IMR-90 (cell line): ENCODE measurements around the gene AGBL1. TPM values are rescaled to one million over a fixed set of nuclear protein-coding genes. Genes with fewer than 3 reads are reported as not detected.

Experiments
- ATAC-seq: fragments of 200-7000 bp; cut with Tn5 transposase; 2 replicates; pipeline ENCODE4 v1.9.1; 2020; ENCODE audit warnings: low read depth, mild to moderate bottlenecking, moderate library complexity
- BruUV-seq: library from RNA; stranded (reverse); fragments of 400-500 nt; replicated peaks from 2 replicates; lab custom pipeline; 2021; lab: Mats Ljungman, UMichigan
- CTCF ChIA-PET: fragments of 300-600 bp; formaldehyde crosslinking; extraction: SDS; loops from one replicate; lab custom pipeline; 2021; ENCODE audit warnings: antibody characterized with exemption; lab: Yijun Ruan, JAX
- POLR2A ChIA-PET: fragments of 300-600 bp; sonication (Branson Sonifier 250); formaldehyde crosslinking; loops from one replicate; lab custom pipeline; 2022; ENCODE audit warnings: antibody characterized with exemption; ENCODE audit not compliant: unreplicated experiment; lab: Charles Lee
- DNase-seq: peaks from one replicate; pipeline ENCODE4 v3.0.0; 2013
- H2AFZ ChIP-seq: replicated peaks from 2 replicates; pipeline ENCODE3; 2013; ENCODE audit warnings: low read length, mild to moderate bottlenecking; ENCODE audit not compliant: poor library complexity
- H2AK5ac ChIP-seq: 2 replicates; pipeline ENCODE4 v1.6.1; 2013; ENCODE audit warnings: low read depth, low read length, inconsistent platforms
- H2AK9ac ChIP-seq: replicated peaks from 2 replicates; pipeline ENCODE3; 2013; ENCODE audit warnings: mild to moderate bottlenecking, low read depth, low read length, moderate library complexity; ENCODE audit not compliant: poor library complexity
- H2BK120ac ChIP-seq: 2 replicates; pipeline ENCODE4 v1.6.1; 2013; ENCODE audit warnings: low read depth, low read length, inconsistent platforms
- H2BK15ac ChIP-seq: 3 replicates; pipeline ENCODE4 v1.6.1; 2013; ENCODE audit warnings: low read depth, low read length, inconsistent platforms
- H2BK20ac ChIP-seq: 2 replicates; pipeline ENCODE4 v1.6.1; 2013; ENCODE audit warnings: low read depth, mild to moderate bottlenecking, inconsistent platforms, low read length, moderate library complexity
- H2BK5ac ChIP-seq: 2 replicates; pipeline ENCODE4 v1.6.1; 2013; ENCODE audit warnings: mild to moderate bottlenecking, low read depth, low read length, inconsistent platforms; ENCODE audit not compliant: poor library complexity, severe bottlenecking
- H3K14ac ChIP-seq: replicated peaks from 2 replicates; pipeline ENCODE4 v1.6.1; 2013; ENCODE audit warnings: low read depth, low read length, inconsistent platforms
- H3K18ac ChIP-seq: 2 replicates; pipeline ENCODE4 v1.6.1; 2013; ENCODE audit warnings: low read depth, low read length, control low read depth
- H3K23ac ChIP-seq: 2 replicates; pipeline ENCODE4 v1.6.1; 2013; ENCODE audit warnings: low read depth, low read length, inconsistent platforms
- H3K27ac ChIP-seq: 2 replicates; pipeline ENCODE4 v1.5.1; 2013; ENCODE audit warnings: mild to moderate bottlenecking, control low read depth, low read length; ENCODE audit not compliant: insufficient read depth
- H3K27me3 ChIP-seq: 2 replicates; pipeline ENCODE4 v1.6.1; 2013; ENCODE audit warnings: low read length; ENCODE audit not compliant: control insufficient read depth, insufficient read depth
- H3K36me3 ChIP-seq: 2 replicates; pipeline ENCODE4 v1.6.1; 2013; ENCODE audit warnings: low read length, mixed read lengths; ENCODE audit not compliant: control insufficient read depth, insufficient read depth
- H3K4ac ChIP-seq: 2 replicates; pipeline ENCODE4 v1.6.1; 2013; ENCODE audit warnings: low read depth, low read length, inconsistent platforms
- H3K4me1 ChIP-seq: 2 replicates; pipeline ENCODE4 v1.6.1; 2013; ENCODE audit warnings: low read length, mixed read lengths; ENCODE audit not compliant: control insufficient read depth, insufficient read depth
- H3K4me2 ChIP-seq: 2 replicates; pipeline ENCODE4 v1.6.1; 2013; ENCODE audit warnings: low read depth, mild to moderate bottlenecking, control low read depth, low read length, moderate library complexity
- H3K4me3 ChIP-seq: 2 replicates; pipeline ENCODE4 v1.5.1; 2013; ENCODE audit warnings: low read depth, mild to moderate bottlenecking, control low read depth, low read length, moderate library complexity; ENCODE audit not compliant: insufficient read depth
- H3K56ac ChIP-seq: 2 replicates; pipeline ENCODE4 v1.6.1; 2013; ENCODE audit warnings: low read length, inconsistent platforms; ENCODE audit not compliant: insufficient read depth; ENCODE audit errors: extremely low read depth
- H3K79me1 ChIP-seq, 2 experiments: 2 replicates each; pipeline ENCODE4 v1.6.1; 2013; ENCODE audit warnings: low read length in 2 of 2, inconsistent platforms in 1 of 2, low read depth in 1 of 2
- H3K9ac ChIP-seq: 2 replicates; pipeline ENCODE4 v1.6.1; 2013; ENCODE audit warnings: low read depth, low read length, control low read depth
- H3K9me1 ChIP-seq: 2 replicates; pipeline ENCODE4 v1.6.1; 2013; ENCODE audit warnings: low read length, inconsistent platforms; ENCODE audit not compliant: insufficient read depth
- H3K9me3 ChIP-seq: 2 replicates; pipeline ENCODE4 v1.6.1; 2013; ENCODE audit warnings: low read length; ENCODE audit not compliant: control insufficient read depth, insufficient read depth
- H4K20me1 ChIP-seq: 2 replicates; pipeline ENCODE4 v1.6.1; 2013; ENCODE audit warnings: low read length, inconsistent platforms; ENCODE audit not compliant: insufficient read depth
- H4K5ac ChIP-seq: 2 replicates; pipeline ENCODE4 v1.6.1; 2013; ENCODE audit warnings: mild to moderate bottlenecking, low read depth, low read length, control low read depth
- H4K8ac ChIP-seq, 2 experiments: 2 replicates each; pipeline ENCODE4 v1.6.1; 2013; ENCODE audit warnings: low read depth in 2 of 2, low read length in 2 of 2, control low read depth in 1 of 2, inconsistent platforms in 1 of 2
- H4K91ac ChIP-seq: 2 replicates; pipeline ENCODE4 v1.6.1; 2013; ENCODE audit warnings: low read depth, low read length, inconsistent platforms; ENCODE audit not compliant: insufficient read depth
- BHLHE40 ChIP-seq: fragments of 150-350 bp; IDR thresholded peaks from 2 replicates; pipeline ENCODE4 v1.6.1; 2016; ENCODE audit warnings: mild to moderate bottlenecking, low read depth, low read length
- FOS ChIP-seq: fragments of 150-350 bp; IDR thresholded peaks from 2 replicates; pipeline ENCODE4 v1.6.1; 2016; ENCODE audit warnings: low read depth, low read length
- MAFK ChIP-seq: IDR thresholded peaks from 2 replicates; pipeline ENCODE4 v1.6.1; 2012; ENCODE audit warnings: low read depth, low read length, improper control_type of control experiment
- MXI1 ChIP-seq: IDR thresholded peaks from 2 replicates; pipeline ENCODE4 v1.6.1; 2012; ENCODE audit warnings: low read depth, mild to moderate bottlenecking, low read length, moderate library complexity, borderline replicate concordance
- POLR2A ChIP-seq: IDR thresholded peaks from 2 replicates; pipeline ENCODE4 v1.6.1; 2012; ENCODE audit warnings: mild to moderate bottlenecking, low read depth, low read length
- RAD21 ChIP-seq: IDR thresholded peaks from 2 replicates; pipeline ENCODE4 v1.6.1; 2012; ENCODE audit warnings: low read length, improper control_type of control experiment
- RCOR1 ChIP-seq: IDR thresholded peaks from 2 replicates; pipeline ENCODE4 v1.6.1; 2012; ENCODE audit warnings: mild to moderate bottlenecking, low read length, improper control_type of control experiment; ENCODE audit not compliant: insufficient replicate concordance
- WGBS, 2 experiments: methylation state at CpG; one replicate each; pipeline versions ENCODE4 v1.1.5 to v1.1.7; 2013; ENCODE audit warnings: missing lambda C conversion rate in 2 of 2; ENCODE audit not compliant: insufficient read length in 1 of 2; ENCODE audit errors: extremely low coverage in 2 of 2; 5-methylcytosine and 5-hydroxymethylcytosine counted together
- dilution Hi-C: fragments of 300-500 bp; cut with HindIII; formaldehyde crosslinking; loops from one replicate; pipeline ENCODE4 v1.14.3; 2018; ENCODE audit warnings: low sequenced_read_pairs; ENCODE audit not compliant: unreplicated experiment
- in situ Hi-C: fragments of 300-500 bp; cut with MboI; formaldehyde crosslinking; loops from 3 replicates; pipeline ENCODE4 v1.14.3; 2019; ENCODE audit warnings: low sequenced_read_pairs, inconsistent platforms, mixed read lengths
- intact Hi-C: fragments of 100-400 bp; cut with micrococcal nuclease; formaldehyde crosslinking; loops from 2 replicates; pipeline ENCODE4 v1.10.0; 2022
- polyA plus RNA-seq, 3 experiments: library from polyadenylated mRNA; depleted of rRNA; stranded (reverse); fragments of >200 nt; gene quantifications; 2 replicates each; pipeline ENCODE4 v1.2.3, GENCODE V29; 2012; ENCODE audit warnings: low replicate concordance in 1 of 3
- total RNA-seq: library from RNA; depleted of rRNA; stranded (reverse); fragments of >200 nt; gene quantifications from 2 replicates; pipeline ENCODE4 v1.2.3, GENCODE V29; 2012
- TF ChIP-seq, protein P1 (sequence below): fragments of 150-350 bp; IDR thresholded peaks from 2 replicates; pipeline ENCODE4 v1.6.1; 2017; ENCODE audit warnings: mild to moderate bottlenecking, antibody characterized with exemption, low read length, low read depth

The AGBL1 gene
- total and polyA plus RNA-seq, 2 of the 4 experiments (the other 2 are of a cell fraction) = not detected

DNA sequence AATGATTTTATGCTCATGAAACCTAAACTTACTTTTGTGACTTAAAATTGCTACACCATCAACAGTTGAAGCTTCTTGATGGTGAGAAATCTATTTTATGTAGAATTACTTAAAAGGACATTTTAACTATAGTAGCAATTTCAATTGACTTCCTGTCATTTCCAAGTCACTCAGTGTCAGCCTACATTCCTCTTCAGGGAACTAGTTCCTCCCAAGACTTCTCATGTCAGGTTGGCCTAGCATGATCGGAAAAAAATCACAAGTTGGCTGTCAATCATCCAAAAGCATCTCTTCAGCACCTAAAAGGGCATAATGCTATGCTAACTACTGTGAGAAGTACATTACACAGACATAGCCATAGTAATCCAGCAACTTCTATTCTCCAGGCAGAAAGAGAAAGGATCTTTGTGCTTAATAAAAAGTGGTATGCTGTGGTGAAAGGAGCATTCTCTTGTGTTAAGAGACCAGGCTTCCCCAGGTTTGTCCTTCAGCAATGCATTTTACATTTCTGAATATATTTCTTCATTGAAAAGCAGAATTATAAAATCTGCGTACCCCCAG is 893.7 kb downstream of the AGBL1 start:
- no peak overlapping the region for H4K5ac ChIP-seq
- no peak overlapping the region for H2BK20ac ChIP-seq
- H3K9me3 ChIP-seq = peaks cover 2% of the 10 kb centered on the region; the same call in 1 of the 2 replicates
- H2AK9ac ChIP-seq = no peak overlapping the region
- H3K27me3 ChIP-seq = no peaks in the 10 kb centered on the region
- in situ Hi-C loops = no loop called here
- no peak overlapping the region for H3K27ac ChIP-seq
- no peak overlapping the region for H3K56ac ChIP-seq
- H2AFZ ChIP-seq = no peak overlapping the region
- ATAC-seq = no peak
- no CpG with 5 or more reads among the region's 2 CpGs for WGBS, 2 experiments
- H3K9me1 ChIP-seq = no peaks in the 10 kb centered on the region
- no peak overlapping the region for H2BK15ac ChIP-seq
- dilution Hi-C loops = no loop called here
- no peak overlapping the region for H4K91ac ChIP-seq
- no peaks in the 10 kb centered on the region for H4K20me1 ChIP-seq
- TF ChIP-seq MXI1 (no peak), FOS (no peak), RCOR1 (no peak), BHLHE40 (no peak), MAFK (no peak), RAD21 (no peak), POLR2A (no peak)
- TF ChIP-seq, protein P1, sequence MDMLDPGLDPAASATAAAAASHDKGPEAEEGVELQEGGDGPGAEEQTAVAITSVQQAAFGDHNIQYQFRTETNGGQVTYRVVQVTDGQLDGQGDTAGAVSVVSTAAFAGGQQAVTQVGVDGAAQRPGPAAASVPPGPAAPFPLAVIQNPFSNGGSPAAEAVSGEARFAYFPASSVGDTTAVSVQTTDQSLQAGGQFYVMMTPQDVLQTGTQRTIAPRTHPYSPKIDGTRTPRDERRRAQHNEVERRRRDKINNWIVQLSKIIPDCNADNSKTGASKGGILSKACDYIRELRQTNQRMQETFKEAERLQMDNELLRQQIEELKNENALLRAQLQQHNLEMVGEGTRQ = no peak
- CTCF ChIA-PET = no interaction called here
- no peak overlapping the region for H2AK5ac ChIP-seq
- intact Hi-C loops = no loop called here
- no peaks in the 10 kb centered on the region for H3K4me1 ChIP-seq
- BruUV-seq = no TSS peak
- DNase-seq = no peak
- H3K79me1 ChIP-seq = no peaks in the 10 kb centered on the region
- H3K14ac ChIP-seq = no peak overlapping the region
- no peak overlapping the region for H4K8ac ChIP-seq
- no peak overlapping the region for H2BK5ac ChIP-seq
- POLR2A ChIA-PET = no interaction called here
- H3K4ac ChIP-seq = no peak overlapping the region
- H3K23ac ChIP-seq = no peak overlapping the region
- H3K4me3 ChIP-seq = no peak overlapping the region
- no peak overlapping the region for H2BK120ac ChIP-seq
- H3K9ac ChIP-seq = no peak overlapping the region
- H3K36me3 ChIP-seq = no peaks in the 10 kb centered on the region
- no peak overlapping the region for H3K18ac ChIP-seq
- no peak overlapping the region for H3K4me2 ChIP-seq
